OCI-M2 (cell line): ENCODE measurements around the gene PNN.
"Not testable (repeated sequence)": the region's sequence is repeated elsewhere in the genome, so short reads cannot be mapped to it uniquely, and the experiment has no call there.

Experiments
- DNase-seq: peaks from one replicate; lab custom pipeline; 2025; ENCODE audit not compliant: unreplicated experiment; lab: John Stamatoyannopoulos, UW

Gene PNN

DNA sequence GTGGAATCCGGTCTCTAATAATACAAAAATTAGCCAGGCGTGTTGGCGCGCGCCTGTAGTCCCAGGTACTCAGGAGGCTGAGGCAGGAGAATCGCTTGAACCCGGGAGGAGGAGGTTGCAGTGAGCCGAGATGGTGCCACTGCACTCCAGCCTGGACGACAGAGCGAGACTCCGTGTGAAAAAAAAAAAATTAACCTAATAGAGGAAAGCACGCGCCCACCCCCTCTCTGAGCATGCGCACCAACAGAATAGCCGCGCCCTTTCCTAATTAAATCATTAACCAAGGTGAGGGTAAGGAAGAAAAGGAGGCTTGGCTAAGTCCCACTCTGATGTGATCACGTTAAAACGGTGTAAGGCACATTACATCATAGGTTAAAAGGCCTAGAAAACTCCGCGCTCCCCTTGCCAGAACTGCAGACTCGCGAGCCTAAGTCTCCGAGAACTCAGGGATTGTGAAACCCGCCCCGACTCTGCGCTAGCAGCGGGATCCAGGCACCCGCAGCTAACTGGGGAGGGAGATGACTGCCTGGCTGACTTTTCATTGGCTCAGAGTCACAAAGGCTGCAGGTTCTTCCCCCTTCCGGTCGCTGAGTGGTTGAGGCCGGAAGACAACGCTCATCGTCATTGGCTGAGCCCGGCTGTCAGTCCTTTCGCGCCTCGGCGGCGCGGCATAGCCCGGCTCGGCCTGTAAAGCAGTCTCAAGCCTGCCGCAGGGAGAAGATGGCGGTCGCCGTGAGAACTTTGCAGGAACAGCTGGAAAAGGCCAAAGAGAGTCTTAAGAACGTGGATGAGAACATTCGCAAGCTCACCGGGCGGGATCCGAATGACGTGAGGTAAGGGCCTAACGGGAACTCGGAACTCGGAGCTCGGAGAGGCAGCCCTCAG, at the start of gene PNN:
TSS of gene PNN (plus strand) at position 695 of the 885 bp plus-strand sequence. CDS start at position 721, 26 bp downstream.
- DNase-seq = peak; percentile 91

DNA sequence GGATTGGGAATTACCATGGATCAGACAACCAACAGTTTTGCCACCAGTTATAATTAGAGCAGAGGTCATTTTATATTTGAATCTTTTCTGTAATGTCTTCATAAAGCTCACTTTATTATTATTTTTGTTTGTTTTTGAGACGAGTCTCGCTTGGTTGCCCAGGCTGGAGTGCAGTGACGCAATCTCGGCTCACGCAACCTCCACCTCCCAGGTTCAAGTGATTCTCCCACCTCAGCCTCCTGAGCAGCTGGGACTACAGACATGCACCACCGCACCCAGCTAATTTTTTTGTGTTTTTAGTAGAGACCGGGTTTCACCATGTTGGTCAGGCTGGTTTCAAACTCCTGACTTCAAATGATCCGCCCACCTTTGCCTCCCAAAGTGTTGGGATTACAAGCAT, 37.2 kb upstream of the PNN start:
- not testable (repeated sequence) for DNase-seq

DNA sequence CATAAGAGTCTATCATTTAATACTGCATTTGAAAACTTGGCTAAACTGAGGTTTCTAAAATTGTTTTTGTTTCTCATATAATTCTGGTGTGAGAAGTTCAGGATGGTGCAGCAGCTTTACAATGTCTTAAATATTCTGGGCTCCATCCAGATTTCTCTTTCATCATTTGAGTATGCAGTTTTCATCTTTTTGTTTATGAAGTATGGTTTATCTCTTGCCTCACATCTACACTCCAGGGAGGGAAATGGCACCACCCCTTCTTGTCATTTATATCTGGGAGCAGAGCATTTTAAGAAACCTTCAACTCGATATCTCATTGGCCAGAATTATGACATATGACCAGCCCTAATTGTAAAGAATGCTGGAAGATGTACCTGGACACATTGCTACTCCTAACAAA, 36.6 kb upstream of the PNN start:
- DNase-seq = no peak

DNA sequence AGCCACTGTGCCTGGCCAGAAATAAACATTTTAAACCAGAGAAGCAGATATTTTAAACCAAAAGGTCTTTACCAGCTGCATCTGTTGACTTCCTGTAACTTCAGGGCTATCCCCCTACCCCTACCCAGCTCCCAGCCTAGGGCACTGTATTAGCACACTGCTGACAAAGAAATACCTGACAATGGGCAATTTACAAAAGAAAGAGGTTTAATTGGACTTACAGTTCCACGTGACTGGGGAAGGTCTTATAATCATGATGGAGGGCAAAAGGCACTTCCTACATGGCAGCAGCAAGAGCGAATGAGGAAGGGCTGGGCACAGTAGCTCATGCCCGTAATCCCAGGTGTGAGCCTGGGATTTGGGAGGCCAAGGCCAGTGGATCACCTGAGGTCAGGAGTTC, 34.9 kb upstream of the PNN start:
- no peak for DNase-seq

DNA sequence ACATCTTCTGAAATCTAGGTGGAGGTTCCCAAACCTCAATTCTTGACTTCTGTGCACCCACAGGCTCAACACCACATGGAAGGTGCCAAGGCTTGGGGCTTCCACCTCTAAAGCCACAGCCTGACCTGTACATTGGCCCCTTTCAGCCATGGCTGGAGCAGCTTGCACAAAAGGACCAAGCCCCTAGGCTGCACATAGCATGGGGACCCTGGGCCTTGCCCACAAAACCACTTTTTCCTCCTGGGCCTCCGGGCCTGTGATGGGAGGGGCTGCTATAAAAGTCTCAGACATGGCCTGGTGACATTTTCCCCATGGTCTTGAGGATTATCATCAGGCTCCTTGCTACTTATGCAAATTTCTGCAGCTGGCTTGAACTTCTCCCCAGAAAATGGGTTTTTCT, 33.4 kb upstream of the PNN start:
- DNase-seq = not testable (repeated sequence)

DNA sequence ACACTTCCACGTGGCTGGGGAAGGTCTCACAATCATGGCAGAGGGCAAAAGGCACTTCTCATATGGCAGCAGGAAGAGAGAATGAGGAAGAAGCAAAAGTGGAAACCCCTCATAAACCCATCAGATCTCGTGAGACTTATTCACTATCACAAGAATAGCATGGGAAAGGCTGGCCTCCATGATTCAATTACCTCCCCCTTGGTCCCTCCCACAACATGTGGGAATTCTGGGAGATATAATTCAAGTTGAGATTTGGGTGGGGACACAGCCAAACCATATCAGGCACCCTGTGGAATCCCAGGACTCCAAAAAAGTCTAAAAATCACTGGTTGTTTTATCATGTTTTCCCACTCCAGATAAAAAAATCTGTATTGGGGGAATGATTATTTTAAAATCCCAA, 31.8 kb upstream of the PNN start:
- not testable (repeated sequence) for DNase-seq

DNA sequence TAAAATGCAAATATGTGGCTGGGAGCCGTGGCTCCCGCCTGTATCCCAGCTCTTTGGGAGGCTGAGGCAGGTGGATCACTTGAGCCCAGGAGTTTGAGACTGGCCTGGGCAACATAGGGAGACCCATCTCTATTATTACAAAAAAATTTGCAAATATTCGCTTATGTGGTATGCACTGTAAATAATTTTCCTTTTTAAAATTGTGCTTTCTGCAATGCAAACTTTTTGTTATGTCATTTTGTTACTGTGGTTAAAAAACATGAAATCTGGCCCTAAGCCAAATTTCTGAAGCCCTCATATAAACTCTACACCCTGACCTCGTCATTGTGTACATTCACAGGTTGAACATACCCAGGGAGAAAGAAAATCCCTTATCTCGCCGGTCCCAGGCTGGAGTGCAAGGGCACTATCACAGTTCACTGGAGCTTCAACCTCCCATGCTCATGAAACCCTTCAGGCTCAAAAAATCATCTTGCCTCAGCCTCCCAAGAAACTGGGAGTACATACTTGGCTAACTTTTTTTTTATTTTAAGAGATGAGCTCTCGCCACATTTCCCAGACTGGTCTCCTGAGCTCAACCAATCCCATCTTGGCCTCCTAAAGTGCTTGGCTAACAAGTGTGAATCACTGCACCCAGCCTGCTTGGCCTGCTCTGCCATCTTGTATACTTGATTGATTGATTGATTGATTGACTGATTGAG, 29.6 kb upstream of the PNN start:
- DNase-seq = no peak

DNA sequence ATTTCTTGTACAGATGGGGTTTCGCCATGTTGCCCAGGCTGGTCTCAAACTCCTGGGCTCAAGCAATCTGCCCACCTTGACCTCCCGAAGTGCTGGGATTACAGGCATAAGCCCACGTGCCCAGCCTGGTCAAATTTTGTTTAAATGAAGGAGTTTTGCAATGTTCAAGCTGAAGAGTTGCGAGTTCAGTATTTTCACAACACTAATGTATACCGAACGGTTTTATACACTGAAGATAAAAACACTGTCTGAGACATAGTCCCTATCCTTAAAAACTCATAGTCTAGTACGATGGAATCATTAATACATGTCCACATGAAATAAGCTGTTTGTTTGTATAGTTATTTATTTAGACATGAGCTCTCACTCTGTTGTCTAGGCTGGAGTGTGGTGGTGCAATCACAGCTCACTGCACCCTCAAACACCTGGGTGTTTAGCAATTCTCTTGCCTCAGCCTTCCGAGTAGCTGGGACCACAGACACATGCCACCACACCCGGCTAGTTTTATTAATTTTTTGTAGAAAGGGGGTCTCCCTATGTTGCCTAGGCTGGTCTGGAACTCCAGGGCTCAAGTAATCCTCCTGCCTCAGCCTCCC, 20.4 kb upstream of the PNN start:
- DNase-seq = no peak

DNA sequence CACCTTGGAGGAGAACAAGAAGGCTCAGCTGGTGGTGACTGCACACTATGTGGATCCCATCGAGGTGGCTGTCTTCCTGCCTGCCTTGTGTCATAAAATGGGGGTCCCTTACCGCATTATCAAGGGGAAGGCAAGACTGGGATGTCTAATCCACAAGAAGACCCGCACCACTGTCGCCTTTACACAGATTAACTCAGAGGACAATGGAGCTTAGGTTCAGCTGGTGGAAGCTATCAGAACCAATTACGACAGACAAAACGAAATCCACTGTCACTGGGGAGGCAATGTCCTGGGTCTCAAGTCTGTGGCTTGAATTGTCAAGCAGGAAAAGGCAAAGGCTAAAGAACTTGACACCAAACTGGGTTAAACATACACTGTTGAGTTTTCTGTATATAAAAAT, 17.6 kb upstream of the PNN start:
- no peak for DNase-seq

DNA sequence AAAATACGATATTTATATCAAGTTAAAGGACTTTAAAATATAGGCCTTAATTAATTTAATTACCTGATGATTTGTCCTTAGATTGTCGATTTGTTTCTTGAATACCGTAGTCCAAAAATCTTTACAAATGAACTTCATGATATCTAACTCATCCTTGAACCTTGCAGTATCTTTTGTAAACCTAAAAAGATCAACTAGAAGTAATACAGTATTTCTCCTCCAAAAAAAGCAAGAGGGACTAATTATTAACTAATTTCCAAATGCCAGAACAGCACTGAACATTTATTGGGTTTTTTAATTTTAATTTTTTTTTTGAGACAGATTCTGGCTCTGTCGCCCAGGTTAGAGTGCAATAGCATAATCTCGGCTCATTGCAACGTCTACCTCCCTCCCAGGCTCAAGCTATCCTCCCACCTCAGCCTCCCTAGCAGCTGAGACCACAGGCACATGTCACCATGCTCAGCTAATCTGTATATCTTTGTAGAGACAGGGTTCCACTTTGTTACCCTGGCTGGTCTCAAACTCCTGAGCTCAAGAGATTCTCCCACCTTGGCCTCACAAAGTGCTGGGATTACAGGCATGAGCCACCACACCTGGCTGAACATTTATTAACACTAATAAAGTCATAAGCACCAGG, 16.7 kb upstream of the PNN start:
- DNase-seq = no peak

DNA sequence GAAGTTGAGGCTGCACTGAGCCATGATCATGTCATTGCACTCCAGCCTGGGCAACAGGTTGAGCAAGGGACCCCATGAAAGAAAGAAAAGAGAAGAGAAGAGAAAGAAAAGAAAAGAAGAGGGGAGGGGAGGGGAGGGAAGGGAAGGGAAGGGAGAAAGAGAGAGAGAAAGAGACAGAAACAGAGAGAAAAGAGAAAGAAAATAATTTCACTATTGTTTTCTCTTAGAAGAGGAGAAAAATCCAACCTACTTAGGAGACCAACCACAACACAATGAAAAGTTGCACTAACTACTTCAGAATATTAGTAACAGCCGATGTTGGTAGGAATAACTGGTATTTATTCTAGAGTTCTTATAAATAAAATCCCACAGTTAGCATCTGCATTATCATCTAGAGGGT, 14.6 kb upstream of the PNN start:
- DNase-seq = no peak

DNA sequence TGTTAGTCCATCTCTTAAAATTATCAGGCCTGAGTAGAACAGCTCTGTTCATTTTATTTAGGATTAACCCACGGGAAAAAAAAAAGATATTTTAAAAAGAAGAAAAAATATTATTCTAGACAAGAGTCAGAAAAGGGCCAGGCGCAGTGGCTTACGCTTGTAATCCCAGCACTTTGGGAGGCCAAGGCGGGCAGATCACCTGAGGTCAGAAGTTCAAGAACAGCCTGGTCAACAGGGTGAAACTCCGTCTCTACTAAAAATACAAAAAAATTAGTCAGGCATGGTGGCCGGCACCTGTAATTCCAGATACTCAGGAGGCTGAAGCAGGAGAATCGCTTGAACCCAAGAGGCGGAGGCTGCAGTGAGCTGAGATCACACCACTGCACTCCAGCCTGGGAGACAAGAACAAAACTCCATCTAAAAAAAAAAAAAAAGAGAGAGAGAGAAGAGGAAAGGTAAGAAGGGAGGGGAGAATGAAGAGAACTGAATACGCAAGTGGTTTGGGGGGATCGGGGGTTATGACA, 7.2 kb upstream of the PNN start:
- DNase-seq = not testable (repeated sequence)

DNA sequence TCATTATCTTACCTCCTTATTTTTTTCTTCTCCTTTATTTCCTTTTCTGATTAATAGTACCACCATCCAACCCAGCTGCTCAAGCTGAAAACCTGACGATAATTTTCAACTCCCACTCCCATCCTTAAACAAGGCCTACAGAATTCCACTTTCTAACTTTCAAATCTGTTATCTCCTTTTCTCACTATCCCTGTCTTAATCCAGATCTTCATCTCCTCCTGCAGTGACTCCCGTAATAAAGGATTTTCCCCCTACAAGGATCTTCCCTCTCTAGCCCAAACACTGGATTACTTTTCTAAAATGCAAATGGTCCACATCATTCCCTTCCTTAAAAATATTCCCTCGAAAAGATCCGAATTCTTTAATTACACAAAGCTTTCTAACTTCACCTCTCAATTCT, 6.5 kb upstream of the PNN start:
- no peak for DNase-seq

DNA sequence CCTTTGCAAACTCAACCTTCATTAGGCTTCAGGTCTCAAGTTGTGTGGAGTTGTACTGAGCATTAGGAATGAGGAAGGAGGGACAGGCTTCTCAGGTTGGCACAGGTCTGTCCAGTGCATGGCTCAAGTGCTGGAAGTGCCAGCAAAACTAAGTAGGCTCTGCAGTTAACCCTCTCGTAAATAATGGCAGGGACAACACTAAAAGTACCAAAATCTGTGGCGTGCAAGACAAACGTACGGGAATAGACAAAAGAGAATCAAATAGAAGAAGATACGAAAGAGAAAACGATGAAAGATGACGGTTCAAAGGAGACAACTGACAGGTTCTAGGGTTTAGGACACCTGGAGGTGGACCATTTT, 5.5 kb upstream of the PNN start:
- DNase-seq = no peak

DNA sequence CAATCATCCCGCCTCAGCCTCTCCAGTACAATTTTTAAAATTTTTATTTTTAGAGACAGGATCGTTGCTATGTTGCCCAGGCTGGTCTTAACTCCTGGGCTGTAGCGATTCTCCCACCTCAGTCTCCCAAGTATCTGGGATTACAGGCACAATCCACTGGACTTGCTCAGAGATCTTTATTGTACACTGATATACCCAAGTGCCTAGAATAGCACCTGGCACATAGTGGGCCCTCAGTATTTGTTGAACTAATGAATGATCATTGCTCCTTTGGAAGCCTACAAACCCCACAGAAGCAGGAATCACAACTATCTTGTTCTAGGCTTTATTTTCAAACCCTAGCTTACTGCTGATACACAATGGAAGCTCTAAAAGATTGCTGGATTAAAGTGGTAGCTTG, 1.9 kb upstream of the PNN start:
- DNase-seq = no peak

DNA sequence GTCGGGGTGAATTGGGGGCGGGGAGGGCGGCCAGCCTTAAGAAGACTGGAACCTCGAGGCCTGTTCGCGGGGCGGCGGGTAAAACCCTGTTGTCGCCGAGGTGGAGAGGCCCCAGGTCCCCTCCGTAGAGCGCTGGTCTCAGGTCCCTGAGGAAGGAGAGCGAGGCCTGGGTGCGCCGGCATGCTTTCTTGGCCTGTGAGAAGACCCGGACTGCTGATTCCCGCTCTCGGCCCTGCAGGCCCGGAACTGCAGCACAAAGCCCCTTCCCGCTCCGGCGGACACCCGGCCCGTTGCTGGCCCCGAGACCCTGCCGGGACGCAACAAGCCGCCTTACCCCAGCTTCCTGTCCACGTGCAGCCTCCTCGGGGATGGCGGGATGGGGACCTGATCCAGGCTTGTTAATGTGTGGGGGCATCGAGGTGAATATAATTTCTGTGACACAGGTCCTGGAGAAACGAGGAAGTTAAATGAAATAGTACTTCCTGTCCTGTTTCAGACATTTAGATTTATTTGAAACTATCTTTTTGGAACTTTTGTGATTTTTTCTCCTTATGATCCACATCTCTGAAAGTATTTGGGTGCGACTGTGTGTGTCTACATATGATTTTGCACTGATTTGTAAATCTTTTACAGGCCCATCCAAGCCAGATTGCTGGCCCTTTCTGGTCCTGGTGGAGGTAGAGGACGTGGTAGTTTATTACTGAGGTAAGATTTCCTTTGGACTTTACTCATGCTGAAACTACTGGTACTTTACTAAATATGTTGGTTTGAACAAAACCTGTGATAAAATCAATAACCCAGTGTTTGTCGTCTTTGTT, 600 bp downstream of the PNN start:
- no peak for DNase-seq

DNA sequence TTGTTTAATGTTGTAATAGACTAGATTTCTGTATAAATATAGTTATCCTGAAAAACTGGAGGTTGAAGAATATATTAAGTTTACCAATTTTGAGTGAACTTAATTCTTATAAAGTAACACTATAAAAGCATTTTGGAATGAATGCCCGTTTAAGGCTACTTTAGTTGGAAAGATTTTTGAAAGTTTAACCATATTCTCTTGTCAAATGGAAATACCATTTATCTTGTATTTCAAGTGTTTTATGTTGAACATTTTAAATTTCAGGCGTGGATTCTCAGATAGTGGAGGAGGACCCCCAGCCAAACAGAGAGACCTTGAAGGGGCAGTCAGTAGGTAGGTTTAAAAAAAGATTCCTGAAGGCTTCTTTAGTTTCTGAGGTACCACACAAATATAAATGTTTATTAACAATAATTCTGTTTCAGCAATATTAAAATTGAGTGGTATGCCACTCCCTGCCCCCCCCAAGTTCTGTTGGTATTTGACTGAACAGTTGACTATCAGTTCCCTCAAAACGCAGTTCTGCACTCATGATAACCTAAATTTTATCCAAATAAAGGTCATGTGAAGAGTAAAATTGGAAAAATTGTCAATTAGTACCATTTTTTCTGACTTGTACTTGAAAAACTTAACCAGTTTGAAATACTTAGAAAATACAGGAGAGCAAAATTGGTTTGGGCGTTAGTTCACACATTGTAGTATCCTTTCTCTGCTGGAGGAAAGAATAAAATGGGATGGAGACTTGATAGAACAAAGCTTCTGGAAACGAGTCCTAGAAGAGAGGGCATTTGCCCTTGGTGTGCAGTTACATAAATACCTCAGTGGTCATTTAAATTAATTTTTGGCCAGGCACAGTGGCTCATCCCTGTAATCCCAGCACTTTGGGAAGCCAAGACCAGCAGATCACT, 1.5 kb downstream of the PNN start:
- no peak for DNase-seq

DNA sequence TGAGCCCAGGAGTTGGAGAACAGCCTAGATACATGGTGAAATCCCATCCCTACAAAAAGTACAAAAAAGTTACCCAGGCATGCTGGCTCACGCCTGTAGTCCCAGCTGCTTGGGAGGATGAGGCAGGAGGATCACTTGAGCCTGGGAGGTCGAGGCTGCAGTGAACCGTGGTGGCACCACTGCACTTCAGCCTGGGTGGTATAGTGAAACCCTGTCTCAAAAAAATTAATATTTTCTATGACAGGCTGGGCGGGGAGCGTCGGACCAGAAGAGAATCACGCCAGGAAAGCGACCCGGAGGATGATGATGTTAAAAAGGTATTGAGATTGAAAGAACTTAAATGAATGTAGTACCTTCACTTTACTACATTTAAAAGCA, 2.1 kb downstream of the PNN start:
- DNase-seq = no peak

DNA sequence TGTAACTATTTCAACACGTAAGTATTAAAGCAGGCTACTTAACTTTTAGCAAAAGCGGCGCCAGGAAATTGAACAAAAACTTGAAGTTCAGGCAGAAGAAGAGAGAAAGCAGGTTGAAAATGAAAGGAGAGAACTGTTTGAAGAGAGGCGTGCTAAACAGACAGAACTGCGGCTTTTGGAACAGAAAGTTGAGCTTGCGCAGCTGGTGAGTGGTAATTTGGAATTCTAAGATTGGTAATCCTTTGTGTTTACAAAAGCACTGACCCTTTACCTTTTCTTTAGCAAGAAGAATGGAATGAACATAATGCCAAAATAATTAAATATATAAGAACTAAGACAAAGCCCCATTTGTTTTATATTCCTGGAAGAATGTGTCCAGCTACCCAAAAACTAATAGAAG, 4.0 kb downstream of the PNN start:
- DNase-seq = no peak

DNA sequence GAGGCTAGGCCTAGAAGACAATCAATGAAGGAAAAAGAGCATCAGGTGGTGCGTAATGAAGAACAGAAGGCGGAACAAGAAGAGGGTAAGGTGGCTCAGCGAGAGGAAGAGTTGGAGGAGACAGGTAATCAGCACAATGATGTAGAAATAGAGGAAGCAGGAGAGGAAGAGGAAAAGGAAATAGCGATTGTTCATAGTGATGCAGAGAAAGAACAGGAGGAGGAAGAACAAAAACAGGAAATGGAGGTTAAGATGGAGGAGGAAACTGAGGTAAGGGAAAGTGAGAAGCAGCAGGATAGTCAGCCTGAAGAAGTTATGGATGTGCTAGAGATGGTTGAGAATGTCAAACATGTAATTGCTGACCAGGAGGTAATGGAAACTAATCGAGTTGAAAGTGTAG, 5.5 kb downstream of the PNN start:
- no peak for DNase-seq
